ENCODE results near the gene RAB18. TPM values are rescaled to one million over a fixed set of nuclear protein-coding genes. Genes with fewer than 3 reads are reported as not detected.

The RAB18 gene
- 103 TPM for polyA plus RNA-seq (2012; ENCODE audit: insufficient read depth, insufficient read length, low read depth)

GRCh38 chr10:27504007-27504807 is at the start of gene RAB18:
TSS of gene RAB18 (plus strand) at chr10:27504304. CDS start at chr10:27504370, 66 bp downstream.
- no peak for TF ChIP-seq CTCF (IDR thresholded peaks at IDR 0.05; ENCODE audit: low read depth, low read length)
- H3K9me3 ChIP-seq: no peaks in the 10 kb centered on the region
- peak within 1 kb of the TSS; percentile 81 for H3K4me3 ChIP-seq (ENCODE audit: low read depth, low read length)
- peak; percentile 95 for DNase-seq
- peaks cover 5% of the 10 kb centered on the region for H3K27me3 ChIP-seq
- no peaks in the 10 kb centered on the region for H3K4me1 ChIP-seq
- H3K36me3 ChIP-seq: no peaks in the 10 kb centered on the region

DNA sequence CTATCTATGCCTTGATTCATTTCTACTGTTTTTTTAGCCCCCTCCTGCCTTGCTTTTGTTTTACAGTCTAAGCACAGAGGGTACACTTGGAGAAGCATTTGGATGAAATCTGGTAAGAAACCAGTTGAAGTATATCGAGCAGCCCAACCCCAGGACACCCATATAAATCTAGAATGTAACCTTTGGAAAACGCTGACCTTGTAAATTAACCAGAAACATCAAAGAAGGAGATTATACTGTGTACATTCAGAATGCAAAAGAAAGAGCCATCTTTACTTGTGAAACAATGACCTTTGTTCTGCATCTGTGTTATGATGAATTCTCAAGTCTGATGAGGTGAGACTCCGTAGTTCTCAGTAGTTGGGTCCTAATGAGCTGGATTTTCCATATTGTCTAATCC is 49.3 kb upstream of the RAB18 start:
- no peaks in the 10 kb centered on the region for H3K36me3 ChIP-seq
- TF ChIP-seq CTCF (IDR thresholded peaks at IDR 0.05; ENCODE audit: low read depth, low read length): no peak
- no peak overlapping the region for H3K4me3 ChIP-seq (ENCODE audit: low read depth, low read length)
- no peaks in the 10 kb centered on the region for H3K4me1 ChIP-seq
- peaks cover 15% of the 10 kb centered on the region for H3K27me3 ChIP-seq
- H3K9me3 ChIP-seq: no peaks in the 10 kb centered on the region
- no peak for DNase-seq

- no peak for DNase-seq
- no peaks in the 10 kb centered on the region for H3K36me3 ChIP-seq
- H3K4me1 ChIP-seq: no peaks in the 10 kb centered on the region
- H3K27me3 ChIP-seq: peaks cover 11% of the 10 kb centered on the region
- no peak for TF ChIP-seq CTCF (IDR thresholded peaks at IDR 0.05; ENCODE audit: low read depth, low read length)
- H3K4me3 ChIP-seq (ENCODE audit: low read depth, low read length): no peak overlapping the region
- no peaks in the 10 kb centered on the region for H3K9me3 ChIP-seq
These were observed 46.7 kb upstream of the RAB18 start for GRCh38 chr10:27457261-27457945.

DNA sequence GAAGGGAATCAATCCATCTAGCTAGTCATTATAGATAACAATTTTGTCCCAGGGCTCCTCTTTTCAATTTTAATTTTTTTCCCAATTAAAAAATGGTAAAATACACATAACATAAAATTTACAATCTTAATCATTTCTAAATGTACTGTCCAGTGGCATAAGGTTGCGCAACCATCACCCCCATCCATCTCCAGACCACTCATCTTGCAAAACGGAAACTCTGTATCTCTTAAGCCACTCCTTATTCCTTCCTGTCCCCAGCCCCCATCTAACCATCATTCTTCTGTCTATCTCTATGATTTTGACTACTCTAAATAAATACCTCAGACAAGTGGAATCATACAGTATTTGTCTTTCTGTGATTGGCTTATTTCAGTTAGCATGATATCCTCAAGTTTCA is 46.1 kb upstream of the RAB18 start:
- DNase-seq: no peak
- Histone ChIP-seq H3K4me1 (no peaks in the 10 kb centered on the region), H3K9me3 (no peaks in the 10 kb centered on the region), H3K4me3 (ENCODE audit: low read depth, low read length) (no peak overlapping the region), H3K36me3 (no peaks in the 10 kb centered on the region), H3K27me3 (peaks cover 11% of the 10 kb centered on the region)
- no peak for TF ChIP-seq CTCF (IDR thresholded peaks at IDR 0.05; ENCODE audit: low read depth, low read length)

GRCh38 chr10:27461312-27461711 is 42.8 kb upstream of the RAB18 start:
- H3K9me3 ChIP-seq: no peaks in the 10 kb centered on the region
- H3K4me1 ChIP-seq: no peaks in the 10 kb centered on the region
- DNase-seq: no peak
- no peak for TF ChIP-seq CTCF (IDR thresholded peaks at IDR 0.05; ENCODE audit: low read depth, low read length)
- no peaks in the 10 kb centered on the region for H3K36me3 ChIP-seq
- peaks cover 19% of the 10 kb centered on the region for H3K27me3 ChIP-seq
- H3K4me3 ChIP-seq (ENCODE audit: low read depth, low read length): no peak overlapping the region

- Histone ChIP-seq H3K4me3 (ENCODE audit: low read depth, low read length) (no peak overlapping the region), H3K9me3 (no peaks in the 10 kb centered on the region), H3K4me1 (no peaks in the 10 kb centered on the region), H3K36me3 (no peaks in the 10 kb centered on the region), H3K27me3 (peaks cover 15% of the 10 kb centered on the region)
- DNase-seq: no peak
- no peak for TF ChIP-seq CTCF (IDR thresholded peaks at IDR 0.05; ENCODE audit: low read depth, low read length)
These were observed 40.1 kb upstream of the RAB18 start for GRCh38 chr10:27463961-27464360.
